ENCODE results near the gene TLNRD1. TPM values are rescaled to one million over a fixed set of nuclear protein-coding genes. Genes with fewer than 3 reads are reported as not detected.

Gene TLNRD1
- total RNA-seq, 6 donors from 2014 or later, result 23.0 to 55.7 (median 36.0) TPM

GRCh38 chr15:80967451-80967850 lies 33.3 kb upstream of the TLNRD1 start:
- Histone ChIP-seq H3K27me3 (no peaks in the 10 kb centered on the region), H3K4me3 (no peak overlapping the region), H3K27ac (no peak overlapping the region), H3K9me3 (no peaks in the 10 kb centered on the region), H3K36me3 (peaks cover 0 to 24% (median 7%) of the 10 kb centered on the region in 4 donors), H3K4me1 (peaks cover 0 to 8% (median 0%) of the 10 kb centered on the region in 4 donors)
- DNase-seq, result no peak
- ATAC-seq (ENCODE audit: low FRiP score in 2 of 2), result no peak
- TF ChIP-seq POLR2A (IDR thresholded peaks at IDR 0.05), result no peak
- TF ChIP-seq CTCF (IDR thresholded peaks at IDR 0.05), result no peak
- TF ChIP-seq EP300 (IDR thresholded peaks at IDR 0.05), result no peak
- no peak for TF ChIP-seq POLR2AphosphoS5 (IDR thresholded peaks at IDR 0.05)
- 80 to 85% methylated on average over 3 of the region's 3 CpGs for WGBS, 2 donors

GRCh38 chr15:80967991-80968510 lies 32.7 kb upstream of the TLNRD1 start:
- Histone ChIP-seq H3K27ac (no peak overlapping the region), H3K27me3 (no peaks in the 10 kb centered on the region), H3K4me1 (peaks cover 0 to 8% (median 0%) of the 10 kb centered on the region in 4 donors), H3K36me3 (peaks cover 0 to 24% (median 8%) of the 10 kb centered on the region in 4 donors), H3K4me3 (no peak overlapping the region), H3K9me3 (no peaks in the 10 kb centered on the region)
- no peak for DNase-seq
- no peak for ATAC-seq (ENCODE audit: low FRiP score in 2 of 2)
- WGBS, 2 donors, result 96 to 100% methylated on average over 3 to 4 of the region's 4 CpGs
- TF ChIP-seq EP300 (IDR thresholded peaks at IDR 0.05) (no peak), POLR2A (IDR thresholded peaks at IDR 0.05) (no peak), CTCF (IDR thresholded peaks at IDR 0.05) (no peak), POLR2AphosphoS5 (IDR thresholded peaks at IDR 0.05) (no peak)

- WGBS, 2 donors, result 86 to 93% methylated on average over 7 of the region's 7 CpGs
- Histone ChIP-seq H3K4me1 (peaks cover 0 to 8% (median 5%) of the 10 kb centered on the region in 4 donors), H3K36me3 (peaks cover 0 to 24% (median 8%) of the 10 kb centered on the region in 4 donors), H3K27ac (no peak overlapping the region), H3K27me3 (no peaks in the 10 kb centered on the region), H3K4me3 (no peak overlapping the region), H3K9me3 (no peaks in the 10 kb centered on the region)
- ATAC-seq (ENCODE audit: low FRiP score in 2 of 2) (no peak), DNase-seq (no peak)
- TF ChIP-seq POLR2A (IDR thresholded peaks at IDR 0.05), result no peak
- TF ChIP-seq CTCF (IDR thresholded peaks at IDR 0.05), result no peak
- TF ChIP-seq POLR2AphosphoS5 (IDR thresholded peaks at IDR 0.05), result no peak
- no peak for TF ChIP-seq EP300 (IDR thresholded peaks at IDR 0.05)
Measured at GRCh38 chr15:80969316-80969715, 31.4 kb upstream of the TLNRD1 start.

- Histone ChIP-seq H3K9me3 (no peaks in the 10 kb centered on the region), H3K36me3 (peaks cover 0 to 24% (median 8%) of the 10 kb centered on the region in 4 donors), H3K4me1 (peaks cover 0 to 8% (median 5%) of the 10 kb centered on the region in 4 donors), H3K27ac (no peak overlapping the region), H3K4me3 (no peak overlapping the region), H3K27me3 (no peaks in the 10 kb centered on the region)
- TF ChIP-seq POLR2AphosphoS5 (IDR thresholded peaks at IDR 0.05) (no peak), CTCF (IDR thresholded peaks at IDR 0.05) (peak; percentile 53 to 75 (median 70)), POLR2A (IDR thresholded peaks at IDR 0.05) (no peak)
- DNase-seq, result peak in 1 of 2 donors; percentile 41
- WGBS, 2 donors, result 61 to 63% methylated on average over 12 of the region's 12 CpGs
- ATAC-seq (ENCODE audit: low FRiP score in 2 of 2), result peak; percentile 67 to 83
Measured at GRCh38 chr15:80970018-80970657, 30.6 kb upstream of the TLNRD1 start.

Measured in upper lobe of left lung (tissue), 6 donors.